Mucosa of gallbladder (tissue), 1 donor: ENCODE data around the gene NPB. TPM values are rescaled to one million over a fixed set of nuclear protein-coding genes. Genes with fewer than 3 reads are reported as not detected.

Experiments used
- DNase-seq: peaks from one replicate; pipeline ENCODE4 v3.0.0-alpha.2; 2020; ENCODE audit warnings: low spot score
- total RNA-seq: library from RNA; stranded (reverse); gene quantifications from one replicate; pipeline ENCODE4 v1.2.1, GENCODE V29; 2021
- donor health status: DM: no; HTN: no; CAD: no.

The NPB gene
- total RNA-seq, 1 donor from 2014 or later, result 0.55 TPM

- DNase-seq, result no peak
Measured at GRCh38 chr17:81940538-81941483, 38.8 kb downstream of the NPB start.

GRCh38 chr17:81941484-81942166 lies 39.6 kb downstream of the NPB start:
- DNase-seq, result no peak

DNA sequence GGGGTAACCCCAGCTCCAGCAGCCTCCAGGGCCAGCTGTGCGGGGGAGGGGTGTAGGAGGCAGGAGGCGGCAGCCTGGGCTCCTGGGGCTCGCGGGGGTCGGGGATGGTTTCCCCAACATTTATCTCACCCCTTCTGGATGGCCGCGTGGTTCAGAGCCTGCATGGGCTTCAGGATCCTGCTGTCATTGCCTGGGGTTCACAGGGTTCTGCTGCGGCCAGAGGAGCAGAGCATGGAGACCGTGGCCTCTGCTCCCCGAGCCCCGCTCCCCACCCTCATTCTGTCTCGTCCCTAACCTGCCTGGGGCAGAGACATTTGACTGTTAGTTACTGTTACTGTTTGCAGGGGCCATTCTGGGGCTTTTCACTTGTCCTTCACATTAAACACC lies 40.1 kb downstream of the NPB start:
- DNase-seq, result no peak

DNA sequence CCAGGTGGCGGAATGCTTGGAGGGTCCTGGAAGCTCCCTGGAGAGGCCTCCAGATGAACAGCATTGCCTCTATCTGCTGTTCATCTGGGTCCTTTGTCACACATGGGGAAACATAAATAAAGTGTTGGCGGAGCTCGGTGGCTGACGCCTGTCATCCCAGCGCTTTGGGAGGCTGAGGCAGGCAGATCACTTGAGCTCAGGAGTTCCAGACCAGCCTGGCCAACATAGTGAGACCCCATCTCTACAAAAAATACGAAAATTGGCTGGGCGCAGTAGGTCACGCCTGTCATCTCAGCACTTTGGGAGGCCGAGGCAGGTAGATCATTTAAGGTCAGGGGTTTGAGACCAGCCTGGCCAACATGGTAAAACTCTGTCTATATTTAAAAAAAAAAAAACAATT lies 42.8 kb downstream of the NPB start:
- DNase-seq, result no peak

DNA sequence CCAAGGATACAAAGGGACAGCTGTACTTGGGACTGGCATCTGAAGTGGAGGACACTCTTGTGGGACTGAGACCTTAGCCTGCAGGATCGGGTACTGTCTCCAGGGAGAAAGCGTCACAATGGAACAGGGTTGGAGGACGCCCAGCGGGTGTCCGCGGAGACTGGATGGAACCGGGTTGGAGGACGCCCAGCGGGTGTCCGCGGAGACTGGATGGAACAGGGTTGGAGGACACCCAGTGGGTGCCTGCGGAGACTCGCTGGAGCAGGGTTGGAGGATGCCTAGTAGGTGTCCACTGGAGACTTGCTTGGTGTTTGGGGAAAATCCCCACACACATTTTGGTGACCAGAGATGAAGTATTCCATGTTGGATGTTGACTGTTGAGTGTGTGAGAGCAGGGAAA lies 45.2 kb downstream of the NPB start, which contains the start of gene MYADML2:
Gene MYADML2, minus strand, starts transcription at position 45 of the 400 bp plus-strand sequence. CDS start 5,492 bp downstream, outside the sequence.
- DNase-seq, result no peak

- no peak for DNase-seq
Measured at GRCh38 chr17:81948635-81949378, 46.8 kb downstream of the NPB start.

- DNase-seq, result no peak
Measured at GRCh38 chr17:81950501-81950900, 48.5 kb downstream of the NPB start.

DNA sequence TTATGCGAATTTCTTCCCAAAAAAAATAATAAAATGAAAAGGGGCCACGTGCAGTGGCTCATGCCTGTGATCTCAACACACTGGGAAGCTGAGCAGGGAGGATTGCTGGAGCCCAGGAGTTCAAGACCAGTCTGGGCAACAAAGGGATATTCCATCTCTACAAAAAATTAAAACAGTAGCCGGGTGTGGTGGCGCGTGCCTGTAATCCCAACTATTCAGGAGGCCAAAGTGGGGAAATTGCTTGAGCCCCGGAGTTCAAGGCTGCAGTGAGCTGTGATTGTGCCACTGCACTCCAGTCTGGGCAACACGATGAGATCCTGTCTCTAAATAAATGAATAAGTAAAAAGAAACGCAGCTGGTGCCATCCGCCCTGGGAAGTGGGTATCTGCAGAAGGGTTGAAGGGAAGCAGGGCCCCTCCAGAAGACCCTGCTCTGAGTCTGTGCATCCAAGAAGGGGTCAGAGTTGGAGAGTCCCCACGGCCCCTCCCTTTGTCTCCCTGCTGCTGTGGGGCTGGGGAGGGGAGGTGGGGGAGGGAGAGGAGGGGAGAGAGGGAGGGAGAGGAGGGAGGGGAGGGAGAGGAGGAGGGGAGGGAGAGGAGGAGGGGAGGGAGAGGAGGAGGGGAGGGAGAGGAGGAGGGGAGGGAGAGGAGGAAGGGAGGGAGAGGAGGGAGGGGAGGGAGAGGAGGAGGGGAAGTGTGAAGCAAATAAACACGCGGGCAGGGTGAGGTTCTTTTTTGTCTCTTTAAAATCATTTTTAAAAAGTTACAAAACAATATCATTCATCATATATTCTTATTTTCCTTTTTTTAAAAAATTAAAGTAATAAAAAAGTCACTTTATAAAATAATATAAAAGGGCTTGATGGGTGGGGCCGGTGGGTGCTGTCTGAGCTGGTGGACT lies 50.0 kb downstream of the NPB start:
- DNase-seq, result no peak

Other genes with a start within 250 kb of the NPB start
- 0.32 TPM for gene PDE6G, start 245.7 kb upstream of the NPB start, total RNA-seq
- gene OXLD1, start 235.6 kb upstream of the NPB start, total RNA-seq, result 38.4 TPM
- 20.3 TPM for gene CCDC137, start 235.5 kb upstream of the NPB start, total RNA-seq
- 37.6 TPM for gene ARL16, start 218.4 kb upstream of the NPB start, total RNA-seq
- 137 TPM for gene HGS, start 218.2 kb upstream of the NPB start, total RNA-seq
- gene MRPL12, start 198.9 kb upstream of the NPB start, total RNA-seq, result 48.6 TPM
- gene SLC25A10, start 190.0 kb upstream of the NPB start, total RNA-seq, result 34.1 TPM
- 0.20 TPM for gene GCGR, start 98.1 kb upstream of the NPB start, total RNA-seq
- gene MCRIP1, start 68.9 kb upstream of the NPB start, total RNA-seq, result 85.3 TPM
- gene PPP1R27, start 67.2 kb upstream of the NPB start, total RNA-seq, result not detected
- 611 TPM for gene P4HB, start 41.7 kb upstream of the NPB start, total RNA-seq
- gene ARHGDIA, start 30.9 kb upstream of the NPB start, total RNA-seq, result 340 TPM
- gene ALYREF, start 10.7 kb upstream of the NPB start, total RNA-seq, result 48.1 TPM
- 124 TPM for gene ANAPC11, start 10.5 kb upstream of the NPB start, total RNA-seq
- 66.0 TPM for gene PCYT2, start 9.2 kb downstream of the NPB start, total RNA-seq
- 58.1 TPM for gene SIRT7, start 15.9 kb downstream of the NPB start, total RNA-seq
- gene MAFG, start 25.5 kb downstream of the NPB start, total RNA-seq, result 31.6 TPM
- 12.6 TPM for gene PYCR1, start 35.1 kb downstream of the NPB start, total RNA-seq
- not detected for gene MYADML2, start 45.0 kb downstream of the NPB start, total RNA-seq
- gene NOTUM, start 58.9 kb downstream of the NPB start, total RNA-seq, result 1.3 TPM
- gene ASPSCR1, start 75.4 kb downstream of the NPB start, total RNA-seq, result 45.4 TPM
- 43.4 TPM for gene CENPX, start 120.6 kb downstream of the NPB start, total RNA-seq
- gene LRRC45, start 121.1 kb downstream of the NPB start, total RNA-seq, result 26.4 TPM
- gene RAC3, start 129.4 kb downstream of the NPB start, total RNA-seq, result 8.9 TPM
- 102 TPM for gene DCXR, start 135.5 kb downstream of the NPB start, total RNA-seq
- 51.6 TPM for gene RFNG, start 149.6 kb downstream of the NPB start, total RNA-seq
- gene GPS1, start 149.7 kb downstream of the NPB start, total RNA-seq, result 107 TPM
- gene DUS1L, start 163.6 kb downstream of the NPB start, total RNA-seq, result 92.4 TPM
- 181 TPM for gene FASN, start 196.0 kb downstream of the NPB start, total RNA-seq